Ovary (tissue), 10 donors: ENCODE data around the gene ORC1. TPM values are rescaled to one million over a fixed set of nuclear protein-coding genes. Genes with fewer than 3 reads are reported as not detected.

Experiments
- DNase-seq, 5 donors: peaks; one replicate each; pipeline ENCODE4 v3.0.0-alpha.2; 2019 to 2020
- H3K27ac ChIP-seq, 2 donors: fragments of 200-600 bp; one replicate each; pipeline versions ENCODE4 v1.5.1 to v1.8.0; 2019 to 2022
- H3K27me3 ChIP-seq: fragments of 200-600 bp; one replicate; pipeline ENCODE4 v1.8.0; 2022
- H3K36me3 ChIP-seq: fragments of 200-600 bp; sonication (generic); one replicate; pipeline ENCODE4 v1.5.1; 2019
- H3K4me1 ChIP-seq: one replicate; pipeline ENCODE4 v1.8.1; 2013; ENCODE audit warnings: mild to moderate bottlenecking, moderate library complexity; ENCODE audit not compliant: insufficient read depth
- H3K4me3 ChIP-seq: fragments of 200-600 bp; sonication (generic); one replicate; pipeline ENCODE4 v1.5.1; 2017
- H3K9me3 ChIP-seq, 2 donors: fragments of 200-600 bp in 1 of 2; sonication (generic) in 1 of 2; one replicate each; pipeline versions ENCODE4 v1.5.1 to v1.8.1; 2013 to 2019; ENCODE audit warnings: mild to moderate bottlenecking in 1 of 2, moderate library complexity in 1 of 2
- EP300 ChIP-seq: sonication (generic); formaldehyde crosslinking; IDR thresholded peaks from one replicate; pipeline ENCODE4 v1.6.1; 2017; ENCODE audit warnings: antibody characterized with exemption
- POLR2A ChIP-seq: fragments of 450-650 bp; IDR thresholded peaks from one replicate; pipeline ENCODE4 v1.6.1; 2017; ENCODE audit warnings: antibody characterized with exemption, mild to moderate bottlenecking, moderate library complexity
- WGBS, 3 donors: extraction: QIAGEN DNeasy Blood & Tissue Kit in 1 of 3; methylation state at CpG; one replicate each; pipeline versions ENCODE4 v1.1.5 to v1.1.7; 2013 to 2017; 5-methylcytosine and 5-hydroxymethylcytosine counted together
- intact Hi-C, 4 donors: fragments of 100-400 bp; cut with DNase I; formaldehyde crosslinking; loops; one replicate each; pipeline versions ENCODE4 v1.11.0 to v1.15.1; 2022 to 2023
- long read RNA-seq, 3 donors: library from polyadenylated mRNA in 2 of 3; unstranded in 2 of 3; transcript quantifications; one replicate each; pipeline ENCODE4 v2.0.0 and lab custom pipeline, GENCODE V29; 2021 to 2026
- polyA plus RNA-seq, 2 donors: library from polyadenylated mRNA; stranded (reverse); fragments of 200-250 nt in 1 of 2; fragments of 350-450 nt in 1 of 2; fragmentation: Illumina TruSeq in 1 of 2; extraction: RNeasy Lipid Tissue Mini Kit (QIAGEN cat#74804) in 1 of 2; gene quantifications; one replicate each; pipeline ENCODE4 v1.2.3, GENCODE V29; 2013 to 2014
- total RNA-seq, 7 donors: library from RNA; depleted of rRNA in 2 of 7; stranded (reverse); fragments of >200 nt in 2 of 7; fragmentation: NEBNext Ultra II Directional in 3 of 7; extraction: Animal tissue kit (Norgen Biotek cat#: 25700) in 3 of 7; gene quantifications; one replicate each; pipeline versions ENCODE4 v1.1.0 to v1.2.4, GENCODE V29; 2016 to 2023
- TF ChIP-seq, protein P1 (sequence below), 3 donors: fragments of 450-650 bp in 2 of 3; fragments of 200-600 bp in 1 of 3; IDR thresholded peaks; one replicate each; pipeline versions ENCODE4 v1.5.1 to v1.8.0; 2016 to 2022; ENCODE audit warnings: antibody characterized with exemption in 3 of 3, mild to moderate bottlenecking in 1 of 3
- donor health status: DM: no; HTN: no; CAD: no; lungs with moderate emphysema.
- donor health status: DM: no; HTN: no; CAD: no.
- donor health status: Bipolar disorder and iron deficiency.
- donor health status: DM: yes; HTN: yes; CAD: no.
- donor health status: DM: no; HTN: no; CAD: no.
- donor health status: DM: yes; HTN: yes; CAD: no.

Gene ORC1
- total RNA-seq (under 1 TPM; 0.23 to 0.84 (median 0.37) TPM), polyA plus RNA-seq (under 1 TPM; 0.43 to 0.51 TPM)
- long read RNA-seq, donor 1 = 0 reads
- long read RNA-seq, donor 2, partial matches to known transcripts = 56 of 91 reads
- long read RNA-seq, donor 2, other reads (novel, unspliced or antisense) = 33 of 91 reads
- long read RNA-seq, donor 3 = 0 reads

DNA sequence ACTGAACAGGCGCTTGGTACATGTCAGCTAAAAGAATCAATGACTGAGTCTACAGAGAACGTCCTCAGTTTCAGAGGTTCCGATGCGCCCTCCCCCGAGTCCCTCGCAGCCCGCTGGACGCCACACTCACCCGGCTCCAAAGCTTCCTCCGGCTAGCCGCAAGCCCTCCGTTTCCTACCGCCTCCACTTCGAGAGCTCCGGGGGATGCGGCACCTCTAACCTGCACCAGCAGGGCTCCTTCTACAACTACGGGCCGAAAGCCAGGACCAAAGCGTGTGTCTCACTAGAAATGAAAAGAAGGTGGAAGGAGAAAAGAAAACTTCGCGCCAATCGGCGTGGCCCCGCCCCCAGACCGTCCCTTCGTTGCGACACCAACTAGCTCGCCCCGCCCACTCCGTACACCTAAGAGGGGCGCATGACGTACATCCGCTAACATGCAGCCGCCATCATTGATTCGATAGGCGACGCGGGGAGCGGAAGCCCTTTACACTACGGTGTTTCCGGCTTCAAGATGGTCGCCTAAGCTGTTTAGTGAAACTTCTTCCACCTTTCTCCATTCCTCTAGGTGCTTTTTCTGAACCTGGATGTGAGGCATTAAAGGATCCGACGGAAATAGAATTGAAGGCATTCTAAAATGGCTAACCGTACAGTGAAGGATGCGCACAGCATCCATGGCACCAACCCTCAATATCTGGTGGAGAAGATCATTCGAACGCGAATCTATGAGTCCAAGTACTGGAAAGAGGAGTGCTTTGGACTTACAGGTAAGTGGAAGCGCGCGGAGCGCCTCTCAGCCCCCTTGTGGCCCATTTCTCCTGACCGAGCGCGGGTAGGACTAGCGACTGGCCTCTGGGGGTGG, at the start of gene ORC1, which contains the start of gene PRPF38A:
ORC1 (minus strand) TSS at position 308 of the 859 bp plus-strand sequence. CDS start 2,200 bp downstream, outside the sequence.
PRPF38A (plus strand) TSS at position 487 of the 859 bp plus-strand sequence; CDS start at position 635, 148 bp downstream.
- Histone ChIP-seq H3K27me3 (no peaks in the 10 kb centered on the region), H3K4me1 (peaks cover 5% of the 10 kb centered on the region), H3K4me3 (peak within 1 kb of the TSS; percentile 76), H3K36me3 (no peaks in the 10 kb centered on the region), H3K27ac (peak within 1 kb of the TSS; percentile 2 to 75), H3K9me3 (no peaks in the 10 kb centered on the region)
- DNase-seq = peak; percentile 97 to 99 (median 98)
- 0 to 1% (median 0%) methylated on average over 57 of the region's 57 CpGs for WGBS, 3 donors
- TF ChIP-seq POLR2A (peak; percentile 68), EP300 (no peak)
- TF ChIP-seq, protein P1, sequence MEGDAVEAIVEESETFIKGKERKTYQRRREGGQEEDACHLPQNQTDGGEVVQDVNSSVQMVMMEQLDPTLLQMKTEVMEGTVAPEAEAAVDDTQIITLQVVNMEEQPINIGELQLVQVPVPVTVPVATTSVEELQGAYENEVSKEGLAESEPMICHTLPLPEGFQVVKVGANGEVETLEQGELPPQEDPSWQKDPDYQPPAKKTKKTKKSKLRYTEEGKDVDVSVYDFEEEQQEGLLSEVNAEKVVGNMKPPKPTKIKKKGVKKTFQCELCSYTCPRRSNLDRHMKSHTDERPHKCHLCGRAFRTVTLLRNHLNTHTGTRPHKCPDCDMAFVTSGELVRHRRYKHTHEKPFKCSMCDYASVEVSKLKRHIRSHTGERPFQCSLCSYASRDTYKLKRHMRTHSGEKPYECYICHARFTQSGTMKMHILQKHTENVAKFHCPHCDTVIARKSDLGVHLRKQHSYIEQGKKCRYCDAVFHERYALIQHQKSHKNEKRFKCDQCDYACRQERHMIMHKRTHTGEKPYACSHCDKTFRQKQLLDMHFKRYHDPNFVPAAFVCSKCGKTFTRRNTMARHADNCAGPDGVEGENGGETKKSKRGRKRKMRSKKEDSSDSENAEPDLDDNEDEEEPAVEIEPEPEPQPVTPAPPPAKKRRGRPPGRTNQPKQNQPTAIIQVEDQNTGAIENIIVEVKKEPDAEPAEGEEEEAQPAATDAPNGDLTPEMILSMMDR (IDR thresholded peaks at IDR 0.05) = peak in 1 of 3 donors; percentile 47
- intact Hi-C loops = no loop called here

DNA sequence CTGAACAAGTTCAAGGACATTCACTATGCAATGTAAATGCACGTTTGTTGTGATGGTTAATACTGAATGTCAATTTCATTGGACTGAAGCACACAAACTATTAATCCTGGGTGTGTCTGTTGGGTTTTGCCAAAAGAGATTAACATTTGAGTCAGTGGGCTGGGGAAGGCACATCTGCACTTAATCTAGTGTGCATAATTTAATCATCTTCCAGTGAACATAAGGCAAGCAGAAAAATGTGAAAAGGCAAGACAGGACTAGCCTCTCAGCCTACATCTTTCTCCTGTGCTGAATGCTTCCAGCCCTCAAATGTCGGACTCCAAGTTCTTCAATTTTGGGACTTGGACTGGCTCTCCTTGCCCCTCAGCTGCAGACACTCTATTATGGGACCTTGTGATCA, 40.2 kb upstream of the ORC1 start:
- no peaks in the 10 kb centered on the region for H3K27me3 ChIP-seq
- TF ChIP-seq POLR2A (no peak), EP300 (no peak)
- TF ChIP-seq, protein P1 (IDR thresholded peaks at IDR 0.05) = no peak
- H3K27ac ChIP-seq = no peak overlapping the region
- no peaks in the 10 kb centered on the region for H3K4me1 ChIP-seq
- DNase-seq = no peak
- H3K36me3 ChIP-seq = no peaks in the 10 kb centered on the region
- intact Hi-C loops = no loop called here
- WGBS, 3 donors = 68 to 72% (median 69%) methylated on average over 2 of the region's 2 CpGs
- no peak overlapping the region for H3K4me3 ChIP-seq
- H3K9me3 ChIP-seq = no peaks in the 10 kb centered on the region

DNA sequence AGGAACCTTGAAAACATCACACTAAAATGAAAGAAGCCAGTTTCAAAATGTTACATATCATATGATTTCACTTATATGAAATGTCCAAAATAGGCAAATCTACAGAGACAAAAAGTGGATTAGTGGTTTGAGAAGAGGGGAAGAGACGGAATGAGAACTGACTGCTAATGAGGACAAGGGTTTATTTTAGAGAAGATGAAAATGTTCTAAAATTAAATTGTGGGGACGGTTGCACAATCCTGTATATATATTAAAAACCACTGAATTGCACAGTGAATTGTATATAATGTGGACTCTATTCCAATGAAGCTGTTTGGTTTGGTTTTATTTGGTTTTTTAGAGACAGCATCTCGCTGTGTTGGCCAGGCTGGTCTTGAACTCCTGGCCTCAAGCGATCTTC, 35.8 kb upstream of the ORC1 start:
- H3K27me3 ChIP-seq = no peaks in the 10 kb centered on the region
- intact Hi-C loops = no loop called here
- no peaks in the 10 kb centered on the region for H3K36me3 ChIP-seq
- H3K27ac ChIP-seq = no peak overlapping the region
- no peak for DNase-seq
- H3K9me3 ChIP-seq = no peaks in the 10 kb centered on the region
- 96% methylated on average over 4 of the region's 4 CpGs for WGBS, 3 donors
- H3K4me1 ChIP-seq = no peaks in the 10 kb centered on the region
- TF ChIP-seq, protein P1 (IDR thresholded peaks at IDR 0.05) = no peak
- TF ChIP-seq EP300 (no peak), POLR2A (no peak)
- no peak overlapping the region for H3K4me3 ChIP-seq

DNA sequence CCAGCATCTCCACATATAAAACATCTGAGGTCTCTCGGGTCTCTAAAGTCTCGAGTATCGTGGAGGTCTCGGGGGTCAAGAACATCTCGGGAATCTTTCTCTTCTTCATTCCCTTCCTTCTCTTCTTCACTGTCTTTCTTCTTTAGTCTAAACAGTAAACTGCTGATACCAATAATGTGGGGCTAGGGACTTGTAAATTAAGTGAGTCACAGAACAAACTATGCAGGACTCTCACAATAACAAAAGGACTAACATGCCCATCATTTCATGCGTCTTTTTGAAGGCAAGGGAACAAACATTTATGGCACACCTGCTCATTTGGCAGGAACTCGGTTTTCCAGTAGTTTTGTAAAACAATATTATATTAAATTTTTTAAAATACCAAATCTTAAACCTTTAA, 32.6 kb upstream of the ORC1 start:
- H3K27ac ChIP-seq = no peak overlapping the region
- no peaks in the 10 kb centered on the region for H3K9me3 ChIP-seq
- H3K36me3 ChIP-seq = no peaks in the 10 kb centered on the region

More for the DNA sequence above, 32.6 kb upstream of the ORC1 start:
- TF ChIP-seq POLR2A (no peak), EP300 (no peak)
- TF ChIP-seq, protein P1 (IDR thresholded peaks at IDR 0.05) = no peak
- H3K4me3 ChIP-seq = no peak overlapping the region
- no peak for DNase-seq
- H3K4me1 ChIP-seq = no peaks in the 10 kb centered on the region
- intact Hi-C loops = no loop called here
- no peaks in the 10 kb centered on the region for H3K27me3 ChIP-seq
- 67 to 78% (median 69%) methylated on average over 7 of the region's 7 CpGs for WGBS, 3 donors
